ENCODE measurements around the gene KISS1R. TPM values are rescaled to one million over a fixed set of nuclear protein-coding genes. Genes with fewer than 3 reads are reported as not detected.
"Not testable (repeated sequence)": the region's sequence is repeated elsewhere in the genome, so short reads cannot be mapped to it uniquely, and the experiment has no call there.

The KISS1R gene
- total and polyA plus RNA-seq, 8 donors = 0.11 to 0.23 (median 0.15) TPM; not detected in 5

DNA sequence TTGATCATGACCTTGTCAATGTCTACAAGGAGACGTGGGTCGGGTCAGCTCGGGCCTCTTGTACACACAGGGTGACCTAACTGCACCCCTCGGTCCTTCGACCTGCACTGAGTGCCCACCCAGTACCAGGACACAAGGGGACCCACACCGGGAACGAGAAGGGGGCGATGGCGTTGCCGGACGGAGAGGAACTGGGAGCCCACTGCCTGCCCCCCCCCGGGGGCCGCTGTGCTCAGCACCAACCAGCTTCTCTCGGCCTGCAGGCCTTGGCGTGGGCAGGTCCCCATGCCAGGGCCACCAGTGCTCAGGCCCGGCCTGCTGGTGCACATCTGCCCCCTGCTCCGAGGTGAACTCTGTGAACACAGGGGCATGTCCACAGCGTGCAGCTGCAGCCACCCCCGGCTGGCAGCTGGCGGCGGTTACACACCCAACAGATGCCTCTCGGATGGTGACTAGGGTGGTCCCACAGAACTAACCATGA, 43.5 kb upstream of the KISS1R start:
- intact Hi-C loops (cut with DNase I) = no loop called here
- DNase-seq = no peak

DNA sequence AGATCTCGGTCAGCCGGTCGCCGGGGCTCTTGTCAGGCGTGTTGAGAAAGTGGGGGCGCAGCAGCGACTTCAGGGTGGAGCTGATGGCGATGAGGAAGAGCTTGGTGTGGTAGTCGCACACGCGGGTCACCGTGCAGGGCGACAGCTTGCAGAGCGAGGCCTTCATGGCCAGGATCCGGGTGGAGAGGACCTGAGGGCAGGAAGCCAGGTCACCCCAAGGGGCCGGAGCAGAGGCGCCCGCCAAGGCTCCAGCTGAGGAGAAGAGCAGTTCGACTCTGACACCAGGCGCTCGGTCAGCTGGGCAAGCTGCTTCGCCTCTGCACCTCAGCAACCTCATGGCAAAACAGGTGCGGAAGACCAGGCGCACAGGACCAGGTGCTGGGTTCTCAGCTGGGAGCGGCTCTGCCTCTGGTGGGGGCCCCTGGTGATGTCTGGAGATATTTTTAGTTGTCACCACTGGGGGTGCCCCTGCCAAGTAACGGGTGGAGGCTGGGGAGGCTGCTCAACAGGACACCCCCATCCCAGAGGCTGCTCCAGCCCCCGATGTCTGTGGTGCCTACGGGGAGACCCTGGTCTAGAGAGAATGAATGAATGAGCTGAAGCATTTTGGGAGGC, 41.8 kb upstream of the KISS1R start:
- no peak for DNase-seq
- intact Hi-C loops (cut with DNase I) = no loop called here

More for the DNA sequence above, 43.5 kb upstream of the KISS1R start:
- Histone ChIP-seq H3K27ac (no peak overlapping the region), H3K36me3 (peaks cover 0 to 69% of the 10 kb centered on the region in 2 donors), H3K4me3 (no peak overlapping the region), H3K4me1 (peaks cover 0 to 24% of the 10 kb centered on the region in 2 donors), H3K27me3 (no peaks in the 10 kb centered on the region), H3K9me3 (no peaks in the 10 kb centered on the region)
- TF ChIP-seq CTCF (IDR thresholded peaks at IDR 0.05) = no peak
- ATAC-seq = no peak

DNA sequence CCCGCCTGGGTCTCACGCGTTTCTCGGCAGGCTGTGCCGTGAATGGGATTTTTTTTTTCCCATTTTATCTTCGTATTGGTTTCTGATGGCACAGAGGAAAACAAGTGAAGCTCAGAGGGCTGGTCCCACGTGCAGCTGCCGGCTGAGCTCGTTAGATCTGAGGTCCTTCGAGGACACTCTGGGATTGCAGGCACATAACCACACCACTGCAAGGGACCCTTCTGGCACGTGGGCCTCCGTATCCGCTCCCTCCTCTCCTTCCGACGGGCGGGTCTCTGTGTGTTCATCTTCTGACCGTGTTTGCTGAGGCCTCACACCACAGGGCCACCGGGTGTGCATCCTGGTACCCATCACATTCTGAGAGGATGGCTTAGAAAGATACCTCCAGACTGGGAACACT, 41.0 kb upstream of the KISS1R start:
- ATAC-seq (no peak), DNase-seq (no peak)
- H3K4me3 ChIP-seq = no peak overlapping the region
- H3K27ac ChIP-seq = no peak overlapping the region
- H3K36me3 ChIP-seq = peaks cover 0 to 59% of the 10 kb centered on the region in 2 donors
- intact Hi-C loops (cut with DNase I) = no loop called here
- H3K9me3 ChIP-seq = no peaks in the 10 kb centered on the region
- no peak for TF ChIP-seq CTCF (IDR thresholded peaks at IDR 0.05)
- H3K4me1 ChIP-seq = peaks cover 0 to 10% of the 10 kb centered on the region in 2 donors
- no peaks in the 10 kb centered on the region for H3K27me3 ChIP-seq

More for the DNA sequence above, 41.8 kb upstream of the KISS1R start:
- ATAC-seq = no peak
- Histone ChIP-seq H3K9me3 (no peaks in the 10 kb centered on the region), H3K4me1 (peaks cover 0 to 10% of the 10 kb centered on the region in 2 donors), H3K27ac (no peak overlapping the region), H3K36me3 (peaks cover 0 to 59% of the 10 kb centered on the region in 2 donors), H3K27me3 (no peaks in the 10 kb centered on the region), H3K4me3 (no peak overlapping the region)
- no peak for TF ChIP-seq CTCF (IDR thresholded peaks at IDR 0.05)

DNA sequence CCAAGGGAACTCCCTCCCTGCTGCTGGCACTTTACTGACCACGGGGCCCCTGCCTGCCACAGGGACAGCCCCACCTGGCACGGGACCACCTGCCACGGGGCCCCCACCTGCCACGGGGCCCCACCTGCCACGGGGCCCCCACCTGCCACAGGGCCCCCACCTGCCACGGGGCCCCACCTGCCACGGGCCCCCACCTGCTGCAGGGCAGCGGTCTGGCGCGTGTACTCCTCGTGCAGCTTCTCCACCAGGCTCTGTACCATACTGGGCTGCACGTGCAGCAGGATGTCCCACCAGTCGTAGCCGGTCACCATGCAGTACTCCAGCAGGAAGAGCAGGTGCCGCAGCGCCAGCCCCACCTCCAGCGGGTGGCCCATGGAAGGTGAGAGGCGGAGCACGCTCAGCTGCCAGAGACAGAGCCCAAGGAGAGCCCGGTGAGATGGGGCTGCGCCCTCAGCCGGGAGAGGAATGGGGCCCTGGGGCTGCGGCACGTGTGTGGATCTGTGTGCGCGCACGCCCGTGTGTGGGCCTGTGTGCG, 40.3 kb upstream of the KISS1R start:
- Histone ChIP-seq H3K27ac (no peak overlapping the region), H3K4me3 (no peak overlapping the region), H3K9me3 (no peaks in the 10 kb centered on the region), H3K27me3 (no peaks in the 10 kb centered on the region), H3K36me3 (peaks cover 0 to 64% of the 10 kb centered on the region in 2 donors), H3K4me1 (peaks cover 0 to 9% of the 10 kb centered on the region in 2 donors)
- TF ChIP-seq CTCF (IDR thresholded peaks at IDR 0.05) = no peak
- ATAC-seq (no peak), DNase-seq (no peak)
- intact Hi-C loops (cut with DNase I) = no loop called here

DNA sequence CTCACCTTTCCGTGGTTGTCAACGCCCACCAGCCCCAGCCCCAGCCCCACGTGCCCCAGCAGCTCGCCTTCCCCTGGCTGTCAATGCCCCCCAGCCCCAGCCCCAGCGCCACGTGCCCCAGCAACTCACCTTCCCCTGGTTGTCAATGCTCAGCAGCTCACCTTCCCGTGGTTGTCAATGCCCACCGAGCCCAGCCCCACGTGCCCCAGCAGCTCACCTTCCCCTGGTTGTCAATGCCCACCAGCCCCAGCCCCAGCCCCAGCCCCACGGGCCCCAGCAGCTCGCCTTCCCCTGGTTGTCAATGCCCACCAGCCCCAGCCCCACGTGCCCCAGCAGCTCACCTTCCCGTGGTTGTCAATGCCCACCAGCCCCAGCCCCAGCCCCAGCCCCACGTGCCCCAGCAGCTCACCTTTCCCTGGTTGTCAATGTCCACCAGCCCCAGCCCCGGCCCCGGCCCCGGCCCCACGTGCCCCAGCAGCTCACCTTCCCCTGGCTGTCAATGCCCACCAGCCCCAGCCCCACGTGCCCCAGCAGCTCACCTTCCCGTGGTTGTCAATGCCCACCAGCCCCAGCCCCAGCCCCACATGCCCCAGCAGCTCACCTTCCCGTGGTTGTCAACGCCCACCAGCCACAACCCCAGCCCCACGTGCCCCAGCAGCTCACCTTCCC, 39.0 kb upstream of the KISS1R start:
- peaks cover 0 to 76% of the 10 kb centered on the region in 2 donors for H3K36me3 ChIP-seq
- intact Hi-C loops (cut with DNase I); DNase-seq: not testable (repeated sequence)

DNA sequence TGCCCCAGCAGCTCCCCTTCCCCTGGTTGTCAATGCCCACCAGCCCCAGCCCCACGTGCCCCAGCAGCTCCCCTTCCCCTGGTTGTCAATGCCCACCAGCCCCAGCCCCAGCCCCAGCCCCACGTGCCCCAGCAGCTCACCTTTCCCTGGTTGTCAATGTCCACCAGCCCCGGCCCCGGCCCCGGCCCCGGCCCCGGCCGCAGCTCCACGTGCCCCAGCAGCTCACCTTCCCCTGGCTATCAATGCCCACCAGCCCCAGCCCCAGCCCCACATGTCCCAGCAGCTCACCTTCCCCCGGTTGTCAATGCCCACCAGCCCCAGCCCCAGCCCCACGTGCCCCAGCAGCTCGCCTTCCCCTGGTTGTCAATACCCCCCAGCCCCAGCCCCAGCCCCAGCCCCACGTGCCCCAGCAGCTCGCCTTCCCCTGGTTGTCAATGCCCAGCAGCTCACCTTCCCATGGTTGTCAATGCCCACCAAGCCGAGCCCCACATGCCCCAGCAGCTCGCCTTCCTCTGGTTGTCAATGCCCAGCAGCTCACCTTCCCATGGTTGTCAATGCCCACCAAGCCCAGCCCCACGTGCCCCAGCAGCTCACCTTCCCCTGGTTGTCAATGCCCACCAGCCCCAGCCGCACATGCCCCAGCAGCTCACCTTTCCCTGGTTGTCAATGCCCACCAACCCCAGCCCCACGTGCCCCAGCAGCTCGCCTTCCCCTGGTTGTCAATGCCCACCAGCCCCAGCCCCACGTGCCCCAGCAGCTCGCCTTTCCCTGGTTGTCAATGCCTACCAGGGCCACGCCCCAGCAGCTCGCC, 38.2 kb upstream of the KISS1R start:
- ATAC-seq; DNase-seq; H3K9me3 ChIP-seq; H3K4me1 ChIP-seq; H3K4me3 ChIP-seq; H3K27ac ChIP-seq; intact Hi-C loops (cut with DNase I); H3K27me3 ChIP-seq: not testable (repeated sequence)
- H3K36me3 ChIP-seq = peaks cover 0 to 76% of the 10 kb centered on the region in 2 donors

More for the DNA sequence above, 39.0 kb upstream of the KISS1R start:
- not testable (repeated sequence) for H3K27ac ChIP-seq, ATAC-seq, H3K27me3 ChIP-seq, H3K9me3 ChIP-seq, H3K4me3 ChIP-seq, H3K4me1 ChIP-seq

Data from left lung (tissue), 10 donors.